Sigmoid colon (tissue), 4 donors: ENCODE data around the gene ALPI.

Experiments used
- EP300 ChIP-seq, 4 donors: sonication (generic); formaldehyde crosslinking; IDR thresholded peaks; one replicate each; pipeline ENCODE4 v1.6.1; 2017; ENCODE audit warnings: antibody characterized with exemption in 4 of 4
- POLR2A ChIP-seq, 2 donors: fragments of 450-650 bp; IDR thresholded peaks; one replicate each; pipeline ENCODE4 v1.6.1; 2016; ENCODE audit warnings: antibody characterized with exemption in 2 of 2, mild to moderate bottlenecking in 2 of 2, moderate library complexity in 2 of 2

GRCh38 chr2:232495292-232495691 lies 39.3 kb downstream of the ALPI start:
- TF ChIP-seq EP300 (IDR thresholded peaks at IDR 0.05) (no peak), POLR2A (IDR thresholded peaks at IDR 0.05) (no peak)
